ENCODE results near the gene CISH.

Gene CISH

GRCh38 chr3:50572158-50572557 is 39.4 kb downstream of the CISH start:
- DNase-seq (ENCODE audit: low read depth in 2 of 2), result peak; percentile 54 to 66

- DNase-seq (ENCODE audit: low read depth in 2 of 2), result no peak
Observed at GRCh38 chr3:50571486-50571885, 40.1 kb downstream of the CISH start.

- no peak for DNase-seq (ENCODE audit: low read depth in 2 of 2)
Observed at GRCh38 chr3:50570508-50571279, 40.9 kb downstream of the CISH start.

- DNase-seq (ENCODE audit: low read depth in 2 of 2), result peak; percentile 82 to 90
Observed at GRCh38 chr3:50568947-50569749, 42.4 kb downstream of the CISH start, which contains the start of gene HEMK1. TSS of gene HEMK1 (plus strand) at chr3:50569522. CDS start at chr3:50571105, 1,583 bp downstream.

- DNase-seq (ENCODE audit: low read depth in 2 of 2), result peak; percentile 89
Observed at GRCh38 chr3:50567386-50568167, 44.0 kb downstream of the CISH start, which contains the start of gene C3orf18. TSS of gene C3orf18 (minus strand) at chr3:50567747. CDS start at chr3:50565699, 2,048 bp downstream.

- no peak for DNase-seq (ENCODE audit: low read depth in 2 of 2)
Observed at GRCh38 chr3:50567011-50567385, 44.6 kb downstream of the CISH start.

- no peak for DNase-seq (ENCODE audit: low read depth in 2 of 2)
Observed at GRCh38 chr3:50564321-50564720, 47.3 kb downstream of the CISH start.

- DNase-seq (ENCODE audit: low read depth in 2 of 2), result no peak
Observed at GRCh38 chr3:50563867-50564266, 47.7 kb downstream of the CISH start.

GRCh38 chr3:50562861-50563260 is 48.7 kb downstream of the CISH start:
- DNase-seq (ENCODE audit: low read depth in 2 of 2), result no peak

- DNase-seq (ENCODE audit: low read depth in 2 of 2), result no peak
Observed at GRCh38 chr3:50559702-50560101, 51.9 kb downstream of the CISH start.

- DNase-seq (ENCODE audit: low read depth in 2 of 2), result no peak
Observed at GRCh38 chr3:50557915-50558314, 53.7 kb downstream of the CISH start.

GRCh38 chr3:50557106-50557505 is 54.5 kb downstream of the CISH start:
- no peak for DNase-seq (ENCODE audit: low read depth in 2 of 2)

All from stimulated activated CD8-positive, alpha-beta memory T cell treated with anti-CD3 and anti-CD28 coated beads, Interleukin-15, amount 100 ng/mL, for 4 hours (primary cell).